Glomerular visceral epithelial cell (primary cell): ENCODE results near the gene ROR1.
A peak's percentile ranks its signal among the peaks of the same experiment; 100 is the strongest.

Experiments
- DNase-seq: peaks from one replicate; pipeline ENCODE4 v3.0.0-alpha.2; 2016; ENCODE audit errors: extremely low spot score

Gene ROR1

DNA sequence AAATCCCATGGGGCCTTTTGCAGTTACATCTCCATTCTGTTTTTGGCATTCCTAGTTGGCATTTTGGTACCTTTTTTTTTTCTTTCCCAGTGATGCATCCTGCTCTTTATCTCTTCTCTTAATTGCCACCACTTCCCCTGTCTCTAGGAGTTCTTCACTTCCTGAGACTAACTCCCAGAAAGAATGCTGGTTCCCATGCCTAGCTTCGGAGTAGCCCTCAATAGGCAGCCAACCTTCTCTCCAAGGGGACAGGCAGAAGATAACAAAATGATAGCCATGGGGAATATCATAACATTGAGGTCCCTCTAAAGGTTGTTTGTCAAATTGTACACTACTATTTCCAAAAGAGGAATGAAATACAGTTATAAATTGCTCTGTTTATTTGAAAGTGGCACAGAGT, 279.0 kb downstream of the ROR1 start:
- no peak for DNase-seq

DNA sequence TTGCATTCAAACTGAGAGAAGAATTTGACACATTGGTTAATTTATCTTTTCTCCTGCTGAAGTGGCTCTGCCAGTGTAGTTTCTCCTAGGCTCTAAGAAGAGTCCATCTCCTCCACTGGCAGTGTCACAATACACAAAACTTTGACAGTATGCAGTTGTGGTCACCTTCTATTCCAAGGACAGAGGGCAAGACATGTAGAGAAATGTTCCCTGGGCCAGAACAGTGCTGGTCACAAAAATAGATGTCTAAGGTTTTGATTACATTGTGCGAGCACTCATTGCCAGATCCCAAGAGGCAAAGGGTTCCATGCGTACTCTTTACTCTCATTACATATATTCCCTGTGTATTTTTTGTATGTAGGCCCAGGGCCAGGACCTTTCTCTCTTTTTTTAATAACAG, 281.5 kb downstream of the ROR1 start:
- no peak for DNase-seq

DNA sequence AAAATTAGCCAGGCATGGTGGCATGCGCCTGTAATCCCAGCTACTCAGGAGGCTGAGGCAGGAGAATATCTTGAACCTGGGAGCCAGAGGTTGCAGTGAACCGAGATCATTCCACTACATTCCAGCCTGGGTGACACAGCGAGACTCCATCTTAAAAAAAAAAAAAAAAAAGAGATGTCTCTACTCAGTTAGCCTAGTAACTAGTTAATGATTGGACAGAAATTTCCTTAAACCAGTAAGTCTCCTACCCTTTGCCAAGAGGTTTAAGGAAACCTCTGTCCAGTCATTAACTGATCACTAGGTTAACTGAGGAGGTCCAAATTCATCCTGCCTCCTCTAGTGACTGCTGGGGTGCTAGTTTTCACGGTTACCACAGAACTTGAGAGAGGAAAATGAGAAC, 285.7 kb downstream of the ROR1 start:
- peak; percentile 39 for DNase-seq

DNA sequence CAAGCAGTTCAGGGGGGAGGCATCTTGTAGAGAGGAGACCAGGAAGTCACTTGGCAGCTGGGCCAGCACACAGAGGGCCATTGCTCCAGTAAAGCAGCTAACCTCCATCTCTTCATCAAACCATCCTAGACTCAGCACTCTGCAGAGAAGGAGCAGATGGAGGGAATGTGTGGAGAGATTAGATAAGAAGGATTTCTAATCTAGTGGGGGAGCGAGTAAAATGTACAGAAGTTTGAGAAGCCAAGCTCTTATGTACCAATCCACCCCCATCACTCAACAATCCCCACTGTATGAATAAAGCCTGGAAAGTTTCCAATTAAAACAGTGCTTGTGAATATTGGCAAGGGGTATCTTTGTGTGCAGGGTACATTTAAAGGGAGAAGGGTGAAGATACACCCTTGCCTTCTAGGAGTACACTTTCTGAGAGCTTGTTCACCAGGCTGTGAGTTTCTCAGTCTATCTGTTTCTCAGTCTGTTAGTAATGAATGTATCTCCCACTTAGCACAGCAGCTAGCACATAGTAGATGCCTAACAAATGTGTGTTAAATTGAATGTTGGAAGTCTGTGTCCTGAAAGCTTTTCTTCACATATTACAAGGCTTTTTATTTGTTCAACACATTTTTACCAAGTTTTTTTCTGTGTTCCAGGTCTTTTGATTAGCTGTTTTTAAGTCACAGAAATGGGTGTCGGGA, 286.9 kb downstream of the ROR1 start:
- DNase-seq, result no peak

DNA sequence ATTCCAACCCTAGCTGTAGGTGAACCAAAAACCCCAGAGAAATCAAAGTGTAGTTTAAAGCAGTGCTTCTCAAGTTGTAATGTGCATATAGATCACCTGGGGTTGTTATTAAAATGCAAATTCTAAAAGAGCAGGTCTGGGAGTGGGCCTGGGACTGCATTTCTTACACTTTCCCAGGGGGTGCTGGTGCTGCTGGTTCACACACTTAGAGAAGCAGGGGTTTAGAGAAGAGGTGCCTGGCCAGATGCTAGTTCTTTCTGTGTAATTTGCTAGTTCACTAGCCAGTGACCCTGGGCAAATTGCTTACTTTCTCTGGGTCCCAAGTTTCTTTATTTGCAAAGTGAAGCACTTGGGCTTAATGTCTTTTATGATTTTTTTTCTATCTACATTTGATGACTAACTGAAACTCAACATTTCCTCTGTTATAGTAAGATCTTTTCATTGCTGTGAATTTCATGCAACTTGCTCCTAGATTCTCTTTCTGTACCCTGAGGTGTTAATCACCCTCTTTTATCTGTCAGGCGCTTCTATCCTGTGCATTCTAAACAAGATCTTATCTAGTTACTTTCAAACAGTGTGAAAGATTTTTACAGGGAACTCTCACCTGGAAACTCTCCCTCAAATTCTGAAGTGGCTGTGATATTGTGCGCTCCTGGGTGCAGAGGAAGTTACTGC, 287.8 kb downstream of the ROR1 start:
- no peak for DNase-seq

DNA sequence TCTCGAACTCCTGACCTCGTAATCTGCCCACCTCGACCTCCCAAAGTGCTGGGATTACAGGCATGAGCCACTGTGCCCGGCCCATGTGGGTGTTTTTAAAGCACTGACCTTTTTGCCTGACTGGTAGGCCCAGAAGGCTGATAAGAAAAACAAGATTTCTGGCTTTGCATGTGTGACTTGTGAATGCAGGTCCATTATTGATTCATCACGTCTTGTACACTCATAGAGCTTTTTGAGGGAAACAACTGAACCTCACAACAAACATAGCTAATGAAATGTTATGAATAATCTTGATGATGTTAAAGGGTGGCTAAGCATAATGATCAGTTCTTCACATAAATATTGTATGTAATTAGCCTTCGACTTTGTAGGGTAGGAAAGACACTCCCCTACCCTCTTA, 288.7 kb downstream of the ROR1 start:
- no peak for DNase-seq

DNA sequence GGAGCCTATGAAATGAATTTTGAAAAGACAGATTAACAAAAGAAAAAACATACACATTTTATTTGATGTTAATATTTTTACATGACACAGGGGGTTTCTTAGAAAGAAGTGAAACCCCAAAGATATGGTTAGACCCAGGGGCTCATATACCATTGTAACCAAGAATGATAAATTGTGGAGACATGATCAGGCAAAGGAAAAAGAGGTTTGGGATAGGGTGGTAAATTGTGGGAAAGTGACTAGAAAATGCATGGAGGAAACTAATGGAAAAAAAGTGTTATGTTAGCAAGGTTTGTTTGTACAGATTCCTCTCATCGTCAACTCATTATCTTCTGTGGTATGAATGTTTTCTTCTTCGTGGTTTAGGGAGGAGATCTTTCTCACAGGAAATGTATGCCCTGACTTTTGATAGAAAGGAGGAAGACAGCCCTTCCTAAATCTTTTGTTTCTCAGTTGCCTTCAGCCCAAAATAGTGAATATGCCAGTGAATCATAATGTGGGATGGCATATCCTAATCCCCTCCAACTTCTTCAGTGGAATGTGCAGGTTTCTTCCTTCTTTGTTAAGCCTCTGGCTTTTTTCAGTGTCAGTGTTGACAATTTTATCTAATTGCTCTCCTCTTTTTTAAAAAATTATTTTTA, 289.2 kb downstream of the ROR1 start:
- peak; percentile 36 for DNase-seq

DNA sequence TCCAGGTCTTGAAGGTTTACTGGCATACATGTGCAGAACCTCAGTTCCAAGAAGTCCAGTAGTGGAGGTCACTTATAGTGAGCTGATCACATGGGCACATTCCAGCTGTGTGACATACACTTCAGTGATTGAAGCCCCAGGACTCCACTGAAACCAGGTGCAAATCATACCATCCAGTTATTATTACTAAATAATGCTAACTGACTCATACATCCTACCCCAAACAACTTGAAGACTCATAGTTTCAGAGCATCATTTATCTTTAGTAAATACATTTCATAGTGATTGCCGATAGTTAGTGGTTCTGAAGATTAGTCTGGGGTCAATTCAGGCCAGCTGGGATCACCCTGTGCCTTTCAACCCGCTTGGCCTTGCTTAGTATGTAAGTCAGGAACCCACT, 291.8 kb downstream of the ROR1 start:
- DNase-seq, result no peak

DNA sequence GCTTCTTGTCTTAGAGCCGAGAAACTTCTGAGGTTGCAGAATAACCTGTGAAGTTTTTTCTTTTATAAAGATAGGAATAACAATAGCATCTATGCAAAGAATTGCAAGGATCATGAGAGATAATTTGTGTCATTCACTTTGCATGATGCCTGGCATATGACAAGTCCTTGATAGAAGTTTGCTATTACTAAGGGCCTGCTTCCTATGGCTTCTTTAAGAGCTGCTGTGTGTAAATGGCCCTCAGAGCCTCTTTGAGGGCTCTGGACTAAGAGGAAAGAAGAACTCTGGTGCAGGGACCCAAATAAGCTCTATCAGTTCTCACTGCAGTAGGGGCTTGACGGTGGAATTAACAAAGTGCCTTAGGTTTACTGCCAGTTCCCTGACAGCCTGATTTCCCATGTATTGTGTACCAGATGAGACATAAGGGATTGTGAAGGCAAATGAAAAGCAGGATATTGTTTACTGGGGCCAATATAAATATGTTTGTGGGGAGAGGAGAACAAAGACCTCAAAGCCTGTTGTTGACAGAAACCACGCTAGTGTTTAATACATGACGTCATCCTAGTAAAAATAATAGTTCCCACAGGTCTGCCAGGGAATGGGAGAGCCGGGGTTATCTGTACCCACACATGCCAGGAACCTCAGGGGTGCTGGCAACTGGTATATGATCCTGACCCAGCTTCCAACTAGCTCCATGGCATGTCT, 298.4 kb downstream of the ROR1 start:
- no peak for DNase-seq

DNA sequence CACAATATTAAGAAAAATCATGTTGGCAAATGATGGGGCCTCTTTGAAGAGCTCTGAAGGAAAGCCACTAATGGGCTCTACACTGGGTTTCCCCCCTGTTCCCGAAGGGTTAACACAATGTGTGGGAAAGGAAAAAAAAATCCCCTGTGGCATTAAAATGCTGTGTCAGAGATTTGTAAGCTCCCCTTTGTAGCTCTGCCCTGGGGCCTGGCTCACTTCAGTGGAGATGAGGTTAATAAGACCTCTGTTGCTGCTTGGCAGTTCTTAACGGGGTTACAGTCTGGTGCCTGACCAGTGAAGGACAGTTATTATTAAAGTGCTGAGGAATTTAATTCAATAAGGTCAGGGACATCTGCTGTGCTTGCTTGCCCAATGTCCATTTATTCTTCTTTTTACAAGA, 299.9 kb downstream of the ROR1 start:
- DNase-seq, result no peak

DNA sequence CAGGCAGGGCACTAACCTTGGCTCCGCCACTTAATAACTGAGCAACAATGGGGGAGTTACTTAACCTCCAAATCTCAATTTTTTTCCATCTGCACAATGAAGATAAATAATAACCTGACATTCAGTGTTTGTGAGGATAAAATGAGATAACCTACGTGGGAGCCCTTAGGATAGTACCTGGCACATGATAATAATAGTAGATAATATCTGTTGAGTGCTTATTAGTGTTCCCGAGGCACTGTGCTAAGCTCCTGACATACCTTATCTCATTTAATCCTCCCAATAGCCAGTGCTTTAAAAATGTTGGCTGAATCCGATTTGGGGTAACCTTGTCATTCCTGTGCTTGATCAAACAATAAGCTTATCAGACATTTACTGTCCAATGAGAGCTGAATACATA, 300.9 kb downstream of the ROR1 start:
- DNase-seq, result no peak

DNA sequence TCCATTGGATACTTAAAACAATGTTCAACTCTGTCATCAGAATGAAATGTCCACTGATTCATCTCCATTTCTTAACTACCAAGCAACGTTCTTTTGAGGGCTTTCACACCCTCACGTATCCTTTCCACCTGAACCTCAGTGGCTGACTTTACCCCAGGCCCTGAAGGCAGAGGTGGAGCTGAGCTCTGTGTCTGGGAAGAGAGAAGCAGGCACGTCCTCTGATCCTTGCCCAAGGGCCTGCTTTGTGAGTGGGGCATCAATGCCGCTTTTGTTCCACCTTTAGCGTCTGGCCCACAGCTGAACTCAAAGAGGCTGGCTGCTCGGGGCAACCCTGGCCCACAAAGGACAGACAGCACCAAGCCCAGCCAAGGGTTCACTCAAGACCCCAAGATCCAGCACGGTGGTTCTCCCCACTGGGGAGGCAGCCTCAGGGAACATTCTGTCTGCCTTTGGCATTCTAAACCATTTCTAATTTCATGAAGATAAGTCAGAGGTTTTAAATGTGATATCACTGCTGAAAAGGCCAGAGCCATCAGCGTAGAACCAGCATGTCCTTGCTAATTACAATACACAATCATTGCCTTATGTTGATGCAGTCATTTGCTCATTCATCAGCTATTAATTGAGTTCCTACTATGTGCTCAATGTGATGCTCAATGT, 303.6 kb downstream of the ROR1 start:
- DNase-seq, result no peak

DNA sequence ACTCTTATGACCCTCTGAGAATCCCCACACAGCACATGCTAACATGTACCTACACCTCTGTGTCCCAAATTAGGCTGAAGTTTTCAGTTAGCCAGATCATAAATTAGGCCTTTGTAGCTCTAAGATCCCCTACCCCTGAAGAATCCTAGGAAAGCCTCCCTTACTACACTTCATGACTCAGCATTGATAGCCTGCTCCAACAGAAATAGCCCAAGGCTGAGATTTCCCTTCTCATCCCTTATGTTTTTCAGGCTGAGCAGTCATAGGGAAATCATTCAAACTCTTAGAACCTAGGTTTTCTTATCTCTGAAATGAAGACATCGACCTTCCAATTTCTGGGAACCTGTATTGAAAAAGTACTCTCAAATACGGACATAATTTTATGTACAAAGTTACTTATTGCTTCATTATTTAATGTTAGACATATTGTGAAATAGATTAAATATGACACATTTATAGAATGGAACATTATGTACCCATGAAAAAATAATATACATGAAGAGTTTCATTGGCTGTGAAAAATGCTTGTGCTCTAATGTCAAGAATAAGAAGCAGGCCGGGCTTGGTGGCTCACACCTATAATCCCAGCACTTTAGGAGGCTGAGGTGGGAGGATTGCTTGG, 307.2 kb downstream of the ROR1 start:
- no peak for DNase-seq

DNA sequence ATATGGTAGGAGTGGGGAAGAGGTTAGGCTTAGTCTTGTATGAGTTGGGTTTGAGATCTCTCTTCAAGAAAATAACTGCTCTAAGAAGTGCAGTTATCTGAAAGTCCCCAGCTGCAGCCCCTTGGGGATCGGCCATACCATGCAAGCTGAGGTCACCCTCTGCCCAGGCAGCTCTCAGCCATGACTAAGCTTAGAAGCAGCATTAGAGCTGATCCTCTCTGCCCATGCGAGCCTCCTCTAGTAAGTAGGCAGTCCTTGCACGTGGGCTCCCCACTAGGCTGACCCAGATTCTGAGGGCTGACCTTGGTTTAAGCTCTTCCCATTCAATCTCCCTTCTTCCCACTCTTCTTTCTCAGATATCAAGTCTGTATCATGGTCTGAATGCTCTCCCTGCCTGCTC, 308.6 kb downstream of the ROR1 start:
- DNase-seq, result peak; percentile 84

DNA sequence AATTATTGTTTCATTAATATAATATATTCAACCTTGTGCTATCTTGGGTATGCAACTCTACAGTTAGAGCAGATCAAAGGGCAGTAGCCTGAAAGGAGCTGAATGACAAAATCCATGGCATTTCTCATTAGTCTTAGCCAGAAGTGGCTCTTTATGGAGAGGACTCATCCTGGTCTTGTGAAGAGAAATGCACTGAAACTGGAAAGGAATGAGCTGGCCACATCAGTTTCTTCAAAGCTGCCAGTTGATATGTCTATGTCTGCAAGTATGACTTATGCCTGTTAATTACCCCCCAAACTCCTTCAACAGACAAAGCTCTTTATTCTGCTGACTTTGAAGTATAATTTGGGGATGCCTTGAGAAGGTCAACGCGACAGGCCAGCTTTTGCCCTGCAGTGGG, 310.6 kb downstream of the ROR1 start:
- no peak for DNase-seq

DNA sequence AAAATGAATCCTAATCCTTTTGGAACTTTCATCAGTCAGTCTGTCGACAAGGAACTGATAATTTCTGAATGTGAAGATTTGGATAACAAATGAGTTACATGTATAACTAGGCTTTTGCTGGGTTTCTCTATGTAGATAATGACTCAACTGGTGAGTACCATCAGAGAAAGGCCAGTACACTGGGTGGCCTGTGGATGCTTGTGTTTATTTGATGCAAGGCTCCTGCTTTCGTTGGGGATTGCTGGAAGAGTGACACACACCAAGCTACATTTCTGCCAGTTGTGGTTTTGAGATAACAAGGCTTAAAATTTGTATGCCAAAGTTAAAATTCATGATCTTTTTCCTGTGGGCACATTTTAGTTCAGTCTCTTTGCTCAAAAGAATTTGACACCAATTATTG, 314.0 kb downstream of the ROR1 start:
- peak; percentile 22 for DNase-seq

DNA sequence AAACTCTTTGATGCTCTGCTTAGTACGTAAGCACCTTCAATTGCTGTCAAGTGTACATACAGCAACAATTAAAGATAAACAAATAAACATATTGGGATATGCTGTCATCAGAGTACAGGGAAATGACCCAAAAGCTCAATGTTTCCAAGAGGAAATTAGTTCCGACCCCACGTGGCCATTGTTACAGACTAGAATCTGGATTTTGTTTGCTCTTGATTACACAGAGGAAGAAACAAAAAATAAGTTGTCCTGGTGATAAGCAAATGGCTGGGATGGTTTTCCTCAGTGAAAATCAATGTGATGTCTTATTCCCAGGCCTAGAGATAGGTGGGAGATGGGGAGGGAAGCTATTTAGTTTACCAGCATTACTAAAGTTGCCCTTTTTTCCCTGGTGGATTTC, 316.6 kb downstream of the ROR1 start:
- no peak for DNase-seq

DNA sequence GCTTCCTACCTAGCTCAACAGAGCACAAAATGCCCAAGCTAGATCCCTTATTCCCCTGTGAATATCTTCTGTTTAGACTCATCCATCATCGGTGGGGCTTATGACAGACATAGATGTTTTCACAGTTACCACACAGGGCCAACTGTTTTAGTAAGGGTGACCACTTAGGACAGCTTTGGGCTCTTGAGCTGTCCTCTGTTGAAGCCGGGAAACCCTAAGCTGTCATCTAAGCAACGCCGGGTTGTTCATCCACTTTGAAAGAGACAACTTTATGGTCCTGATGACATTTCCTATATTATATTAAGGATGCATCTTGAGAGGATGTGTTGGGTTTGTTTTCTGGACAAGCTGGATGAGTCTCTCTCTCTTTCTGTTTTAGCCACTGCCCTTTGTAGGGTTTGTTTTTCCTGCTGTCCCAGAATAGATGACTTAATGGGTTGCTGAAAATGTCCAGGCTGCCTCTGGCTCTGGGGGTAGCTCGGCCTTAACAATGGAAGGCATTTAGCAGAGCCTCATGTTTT, 319.1 kb downstream of the ROR1 start:
- no peak for DNase-seq

DNA sequence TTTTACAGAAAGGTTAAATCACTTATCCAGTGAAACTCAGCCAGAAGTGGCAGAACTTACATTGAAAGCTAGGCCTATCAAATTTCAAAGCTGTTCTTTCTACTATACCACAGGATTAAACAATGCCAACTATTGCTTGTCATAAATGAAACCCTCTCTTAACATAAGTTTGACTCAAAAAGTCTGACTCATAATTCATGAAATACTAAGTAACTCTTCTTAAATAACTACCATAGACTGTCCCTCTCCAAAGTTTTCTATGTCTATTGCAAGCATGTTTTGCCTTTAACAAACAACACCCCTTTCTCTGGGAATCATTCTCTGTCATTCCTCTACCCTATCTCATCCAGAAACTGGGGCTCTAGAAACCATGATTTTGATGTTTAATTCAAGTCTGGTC, 320.1 kb downstream of the ROR1 start:
- DNase-seq, result no peak

DNA sequence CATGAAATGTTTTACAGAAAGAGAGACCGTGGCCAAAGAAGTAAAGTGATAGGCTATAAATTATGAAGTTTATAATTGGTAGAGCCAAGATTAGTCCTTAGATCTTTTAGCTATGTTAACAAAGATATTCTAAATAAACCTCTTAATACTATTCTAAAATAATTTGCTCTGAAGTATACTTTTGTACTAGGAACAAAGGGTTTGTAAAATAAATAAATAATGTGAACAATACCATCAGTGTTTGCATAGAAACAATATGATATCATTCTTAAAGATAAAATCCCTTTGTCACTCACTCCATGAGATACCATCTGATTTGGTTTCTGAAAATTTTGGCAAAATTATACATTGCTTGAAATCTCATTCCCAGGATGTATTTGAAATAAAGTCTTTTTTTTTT, 322.0 kb downstream of the ROR1 start:
- no peak for DNase-seq

DNA sequence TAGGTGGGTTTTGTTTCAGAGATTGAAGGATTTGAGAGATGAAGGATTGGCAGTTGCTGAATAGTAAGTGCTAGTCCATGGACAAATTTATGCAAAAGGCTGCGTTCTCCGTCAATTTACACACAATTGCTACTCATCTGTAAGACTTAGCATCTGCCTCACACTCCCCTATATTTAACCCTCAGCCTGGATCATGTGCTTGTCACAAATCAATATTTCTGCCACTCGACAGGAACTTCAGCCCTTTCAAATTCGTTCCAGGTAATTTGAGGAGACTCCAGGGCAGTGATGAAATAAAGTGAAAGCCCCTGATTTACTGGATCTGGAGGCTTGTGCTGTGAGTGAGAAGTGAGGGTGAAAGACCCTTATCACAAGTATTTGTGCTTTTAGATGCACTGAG, 324.0 kb downstream of the ROR1 start:
- no peak for DNase-seq

DNA sequence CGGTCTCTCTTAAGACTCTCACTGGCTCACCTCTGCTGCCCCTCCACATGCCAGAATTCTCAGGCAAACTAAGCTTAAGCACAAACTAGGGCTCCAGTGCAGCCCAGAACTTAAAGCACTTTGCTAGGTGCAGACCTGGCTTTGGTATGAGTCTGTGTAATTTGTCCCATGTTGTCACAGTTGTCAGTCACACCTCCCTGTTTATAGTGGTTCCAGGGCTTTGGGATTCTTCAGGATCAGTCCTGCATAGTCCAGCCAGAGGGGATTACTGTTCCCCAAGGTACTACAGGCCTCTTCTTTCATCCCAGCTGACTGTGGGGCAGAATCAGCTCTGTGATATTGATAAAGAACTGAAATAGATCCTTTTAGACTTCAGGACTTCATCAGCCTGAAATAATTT, 324.6 kb downstream of the ROR1 start:
- no peak for DNase-seq
